NCI-H460 (cell line): ENCODE measurements around the gene NHLRC2. TPM values are rescaled to one million over a fixed set of nuclear protein-coding genes. Genes with fewer than 3 reads are reported as not detected.

Experiments used
- DNase-seq: peaks from one replicate; pipeline ENCODE4 v3.0.0-alpha.2; 2016; ENCODE audit warnings: low read depth; ENCODE audit errors: extremely low read depth
- total RNA-seq: library from RNA; depleted of rRNA; stranded (reverse); fragments of >200 nt; shearing (Covaris generic); gene quantifications from 2 replicates; pipeline ENCODE4 v1.2.3, GENCODE V29; 2014

The NHLRC2 gene
- total RNA-seq, 1 experiment from 2014 or later = 27.3 TPM

GRCh38 chr10:113857210-113857609 lies 2.7 kb downstream of the NHLRC2 start:
- DNase-seq = no peak

GRCh38 chr10:113858541-113858940 lies 4.1 kb downstream of the NHLRC2 start:
- no peak for DNase-seq

GRCh38 chr10:113859261-113859660 lies 4.8 kb downstream of the NHLRC2 start:
- no peak for DNase-seq

- no peak for DNase-seq
These were observed 11.4 kb downstream of the NHLRC2 start for GRCh38 chr10:113865901-113866300.

GRCh38 chr10:113866551-113867394 lies 12.3 kb downstream of the NHLRC2 start:
- DNase-seq = no peak

GRCh38 chr10:113867904-113868303 lies 13.4 kb downstream of the NHLRC2 start:
- DNase-seq = no peak

- DNase-seq = no peak
These were observed 15.3 kb downstream of the NHLRC2 start for GRCh38 chr10:113869789-113870188.

- no peak for DNase-seq
These were observed 17.9 kb downstream of the NHLRC2 start for GRCh38 chr10:113872139-113873030.

GRCh38 chr10:113875212-113875611 lies 20.8 kb downstream of the NHLRC2 start:
- no peak for DNase-seq

GRCh38 chr10:113876461-113876860 lies 22.0 kb downstream of the NHLRC2 start:
- DNase-seq = no peak

GRCh38 chr10:113879691-113880090 lies 25.2 kb downstream of the NHLRC2 start:
- DNase-seq = no peak

- no peak for DNase-seq
These were observed 25.8 kb downstream of the NHLRC2 start for GRCh38 chr10:113880236-113880635.

GRCh38 chr10:113882240-113882639 lies 27.8 kb downstream of the NHLRC2 start:
- no peak for DNase-seq

- DNase-seq = no peak
These were observed 35.5 kb downstream of the NHLRC2 start for GRCh38 chr10:113889911-113890310.

- no peak for DNase-seq
These were observed 36.3 kb downstream of the NHLRC2 start for GRCh38 chr10:113890769-113891168.

- no peak for DNase-seq
These were observed 37.0 kb downstream of the NHLRC2 start for GRCh38 chr10:113891476-113891875.

GRCh38 chr10:113893570-113893969 lies 39.1 kb downstream of the NHLRC2 start:
- DNase-seq = no peak

- DNase-seq = no peak
These were observed 40.1 kb downstream of the NHLRC2 start for GRCh38 chr10:113894581-113894980.

- DNase-seq = no peak
These were observed 40.6 kb downstream of the NHLRC2 start for GRCh38 chr10:113895018-113895417.

GRCh38 chr10:113897693-113898618 lies 43.5 kb downstream of the NHLRC2 start:
- no peak for DNase-seq
